BJ (cell line): Measurements from ENCODE around the gene PCGF2. TPM values are rescaled to one million over a fixed set of nuclear protein-coding genes. Genes with fewer than 3 reads are reported as not detected.

Experiments used
- CTCF ChIA-PET: fragments of 350-600 bp; formaldehyde crosslinking; extraction: SDS; loops from one replicate; lab custom pipeline; 2021; ENCODE audit warnings: antibody characterized with exemption, inconsistent platforms; lab: Yijun Ruan, JAX
- POLR2A ChIA-PET: fragments of 300-600 bp; sonication (Branson Sonifier 250); formaldehyde crosslinking; extraction: SDS; loops from one replicate; lab custom pipeline; 2021; ENCODE audit warnings: antibody characterized with exemption; lab: Charles Lee
- DNase-seq: peaks from one replicate; pipeline ENCODE4 v3.0.0-alpha.2; 2011; ENCODE audit warnings: low read depth
- H3K27me3 ChIP-seq: 2 replicates; pipeline ENCODE4 v1.6.0; 2011; ENCODE audit warnings: low read length; ENCODE audit not compliant: control insufficient read depth, insufficient read depth
- H3K36me3 ChIP-seq: 2 replicates; pipeline ENCODE4 v1.5.1; 2011; ENCODE audit warnings: low read length; ENCODE audit not compliant: control insufficient read depth, insufficient read depth
- H3K4me3 ChIP-seq: 2 replicates; pipeline ENCODE4 v1.5.1; 2011; ENCODE audit warnings: low read depth, mild to moderate bottlenecking, control low read depth, low read length
- CTCF ChIP-seq: IDR thresholded peaks from 2 replicates; pipeline ENCODE4 v1.5.1; 2011; ENCODE audit warnings: low read depth, mild to moderate bottlenecking, control low read depth, inconsistent platforms, low read length, moderate library complexity; ENCODE audit not compliant: insufficient read depth
- polyA plus RNA-seq: library from polyadenylated mRNA; depleted of rRNA; stranded (reverse); fragments of >200 nt; gene quantifications from 2 replicates; pipeline ENCODE4 v1.2.3, GENCODE V29; 2011

Gene PCGF2
- polyA plus RNA-seq, 1 experiment, result 27.6 TPM

- no peaks in the 10 kb centered on the region for H3K27me3 ChIP-seq
- POLR2A ChIA-PET, result no interaction called here
- peaks cover 26% of the 10 kb centered on the region for H3K36me3 ChIP-seq
- CTCF ChIA-PET, result no interaction called here
- no peak for DNase-seq
- H3K4me3 ChIP-seq, result no peak overlapping the region
- TF ChIP-seq CTCF, result no peak
Measured at GRCh38 chr17:38740044-38740443, 8.1 kb downstream of the PCGF2 start.

GRCh38 chr17:38739305-38739704 is 8.8 kb downstream of the PCGF2 start:
- ChIA-PET POLR2A (no interaction called here), CTCF (no interaction called here)
- Histone ChIP-seq H3K27me3 (no peaks in the 10 kb centered on the region), H3K4me3 (no peak overlapping the region), H3K36me3 (peaks cover 26% of the 10 kb centered on the region)
- no peak for TF ChIP-seq CTCF
- no peak for DNase-seq

- CTCF ChIA-PET, result no interaction called here
- H3K27me3 ChIP-seq, result no peaks in the 10 kb centered on the region
- POLR2A ChIA-PET, result no interaction called here
- H3K4me3 ChIP-seq, result no peak overlapping the region
- peaks cover 30% of the 10 kb centered on the region for H3K36me3 ChIP-seq
- no peak for TF ChIP-seq CTCF
- no peak for DNase-seq
Measured at GRCh38 chr17:38738686-38739085, 9.4 kb downstream of the PCGF2 start.

- Histone ChIP-seq H3K36me3 (peaks cover 32% of the 10 kb centered on the region), H3K27me3 (no peaks in the 10 kb centered on the region), H3K4me3 (no peak overlapping the region)
- ChIA-PET CTCF (interaction anchor here (0.5 to 4.4 kb wide), 2 partner anchors 60 to 342 kb away, joined by 3 to 87 read pairs; partner anchors contain the start of gene EPOP), POLR2A (no interaction called here)
- no peak for TF ChIP-seq CTCF
- no peak for DNase-seq
Measured at GRCh38 chr17:38738007-38738662, 10.0 kb downstream of the PCGF2 start.

GRCh38 chr17:38735161-38735997 is 12.8 kb downstream of the PCGF2 start:
- Histone ChIP-seq H3K36me3 (peaks cover 34% of the 10 kb centered on the region), H3K27me3 (no peaks in the 10 kb centered on the region), H3K4me3 (no peak overlapping the region)
- no peak for DNase-seq
- peak; percentile 93 for TF ChIP-seq CTCF
- CTCF ChIA-PET, result interaction anchor here (0.6 to 4.4 kb wide), 31 partner anchors 10 to 704 kb away, joined by 3 to 87 read pairs (median 4); partner anchors contain the start of genes EPOP, MLLT6, PCGF2 and PSMB3
- POLR2A ChIA-PET, result no interaction called here
